H1 (cell line): ENCODE results near the gene DPYSL3. TPM values are rescaled to one million over a fixed set of nuclear protein-coding genes. Genes with fewer than 3 reads are reported as not detected.

ENCODE experiments used
- CHD1 ChIP-seq: IDR thresholded peaks from 2 replicates; pipeline ENCODE4 v1.6.1; 2012; ENCODE audit warnings: low read depth, low read length, improper control_type of control experiment
- KDM1A ChIP-seq: fragments of 200-600, 300-600 bp; sonication (generic); IDR thresholded peaks from 2 replicates; pipeline ENCODE4 v1.7.1; 2016; ENCODE audit warnings: mild to moderate bottlenecking, low read length, borderline replicate concordance
- POLR2AphosphoS5 ChIP-seq: IDR thresholded peaks from 2 replicates; pipeline ENCODE4 v1.6.1; 2011; ENCODE audit warnings: low read depth, low read length
- TAF1 ChIP-seq: IDR thresholded peaks from 2 replicates; pipeline ENCODE4 v1.6.1; 2011; ENCODE audit warnings: mild to moderate bottlenecking, low read depth, low read length
- TBP ChIP-seq: IDR thresholded peaks from 2 replicates; pipeline ENCODE4 v1.6.1; 2011; ENCODE audit warnings: low read depth, low read length, improper control_type of control experiment
- YY1 ChIP-seq: IDR thresholded peaks from 2 replicates; pipeline ENCODE4 v1.6.1; 2011; ENCODE audit warnings: low read depth, mild to moderate bottlenecking, low read length
- polyA plus RNA-seq, 7 experiments: library from polyadenylated mRNA; depleted of rRNA in 3 of 7; stranded (reverse) in 5 of 7; unstranded in 2 of 7; fragments of >200 nt in 5 of 7; fragments of 200-250 nt in 2 of 7; gene quantifications; 1 replicate in 5 of 7; 2 replicates in 1 of 7; 4 replicates in 1 of 7; pipeline versions ENCODE4 v1.2.1 to v1.2.3, GENCODE V29; 2011 to 2013; ENCODE audit warnings: missing spikeins in 2 of 7, mixed read lengths in 2 of 7
- total RNA-seq: library from RNA; stranded (reverse); fragmentation: NEBNext Ultra II Directional; extraction: Animal tissue kit (Norgen Biotek cat#: 25700); gene quantifications from 2 replicates; pipeline ENCODE4 v1.2.1, GENCODE V29; 2021

DPYSL3 gene
- total and polyA plus RNA-seq, 2 of the 8 experiments (the other 6 are each of a cell fraction or from before 2014, with no cell fraction given) = 268 to 387 TPM

- TF ChIP-seq KDM1A = no peak
- no peak for TF ChIP-seq CHD1
- TF ChIP-seq POLR2AphosphoS5 = no peak
- TF ChIP-seq TAF1 = no peak
- no peak for TF ChIP-seq YY1
- no peak for TF ChIP-seq TBP
Measured at GRCh38 chr5:147407094-147407681, 102.7 kb downstream of the DPYSL3 start (continued).
